Epithelial cell of esophagus (primary cell): ENCODE measurements around the gene ZNF554.
"Not testable (repeated sequence)": the region's sequence is repeated elsewhere in the genome, so short reads cannot be mapped to it uniquely, and the experiment has no call there.

Source experiments
- DNase-seq: peaks from one replicate; pipeline ENCODE4 v3.0.0; 2010; ENCODE audit warnings: low read depth
- H3K4me3 ChIP-seq: 2 replicates; pipeline ENCODE4 v1.5.1; 2011; ENCODE audit warnings: mild to moderate bottlenecking, low read length, control low read depth
- CTCF ChIP-seq: IDR thresholded peaks from 2 replicates; pipeline ENCODE4 v1.5.1; 2011; ENCODE audit warnings: low read depth, mild to moderate bottlenecking, low read length, control low read depth, inconsistent platforms; ENCODE audit not compliant: insufficient read depth; ENCODE audit errors: missing control alignments

ZNF554 gene

DNA sequence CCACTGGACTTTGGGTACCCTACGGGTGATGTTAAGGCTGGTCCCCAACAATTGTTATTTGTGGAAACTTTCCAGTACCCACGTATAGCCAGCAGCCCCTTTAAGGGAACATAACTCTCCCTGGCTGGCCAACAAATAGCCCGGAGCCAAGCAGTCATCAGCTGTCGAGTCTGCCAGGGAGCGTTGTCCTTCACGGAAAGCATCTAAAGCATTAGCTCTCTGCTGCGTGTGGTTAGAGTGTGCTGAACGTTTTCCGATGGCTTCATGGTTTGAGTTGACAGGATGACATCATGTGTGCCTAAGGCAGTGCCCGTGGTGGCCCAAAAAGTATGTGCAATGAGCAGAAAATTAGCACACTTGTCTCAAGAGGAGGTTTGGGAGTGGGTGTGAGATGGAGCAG is 44.1 kb downstream of the ZNF554 start:
- no peak for TF ChIP-seq CTCF
- no peak overlapping the region for H3K4me3 ChIP-seq
- no peak for DNase-seq

DNA sequence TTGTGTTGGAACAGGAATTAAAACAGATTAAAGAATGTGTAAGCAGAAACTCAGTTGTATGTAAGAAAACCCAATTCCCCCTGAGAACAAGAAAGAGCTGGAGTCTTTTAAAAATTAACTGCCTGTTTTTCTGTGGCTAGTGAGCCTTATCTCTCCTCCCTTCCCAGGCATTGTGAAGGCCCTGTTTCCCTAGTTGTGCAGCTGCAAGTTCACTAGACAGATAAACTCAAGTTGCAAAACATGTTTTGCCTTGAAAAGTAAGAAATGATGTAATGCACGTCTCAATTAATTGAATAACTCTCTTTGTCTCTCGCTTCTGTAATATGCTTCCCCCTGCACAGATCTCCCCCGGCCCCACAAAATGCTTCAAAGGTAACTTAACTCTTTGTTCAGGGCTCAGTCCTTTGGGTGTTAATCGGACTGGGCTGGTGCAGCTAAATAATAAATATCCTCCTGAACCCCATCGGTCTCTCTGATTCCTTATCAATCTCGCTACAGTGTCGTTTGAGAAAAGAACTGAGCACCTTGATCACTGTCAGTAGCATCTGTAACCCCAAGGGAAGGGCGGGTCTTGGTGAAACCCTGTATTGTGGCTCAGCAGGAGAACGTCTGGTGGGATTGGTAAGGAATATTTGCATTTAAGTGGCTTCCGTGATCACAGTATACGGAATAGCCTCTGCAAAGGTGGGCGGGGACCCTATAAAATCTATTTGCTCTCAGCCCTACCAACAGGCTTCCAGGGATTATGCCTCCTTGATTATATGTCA is 45.8 kb downstream of the ZNF554 start:
- TF ChIP-seq CTCF, result no peak

GRCh38 chr19:2866495-2867024 is 46.9 kb downstream of the ZNF554 start:
- no peak for DNase-seq
- no peak for TF ChIP-seq CTCF
- H3K4me3 ChIP-seq, result no peak overlapping the region

More for the DNA sequence above, 45.8 kb downstream of the ZNF554 start:
- no peak overlapping the region for H3K4me3 ChIP-seq
- DNase-seq, result no peak

DNA sequence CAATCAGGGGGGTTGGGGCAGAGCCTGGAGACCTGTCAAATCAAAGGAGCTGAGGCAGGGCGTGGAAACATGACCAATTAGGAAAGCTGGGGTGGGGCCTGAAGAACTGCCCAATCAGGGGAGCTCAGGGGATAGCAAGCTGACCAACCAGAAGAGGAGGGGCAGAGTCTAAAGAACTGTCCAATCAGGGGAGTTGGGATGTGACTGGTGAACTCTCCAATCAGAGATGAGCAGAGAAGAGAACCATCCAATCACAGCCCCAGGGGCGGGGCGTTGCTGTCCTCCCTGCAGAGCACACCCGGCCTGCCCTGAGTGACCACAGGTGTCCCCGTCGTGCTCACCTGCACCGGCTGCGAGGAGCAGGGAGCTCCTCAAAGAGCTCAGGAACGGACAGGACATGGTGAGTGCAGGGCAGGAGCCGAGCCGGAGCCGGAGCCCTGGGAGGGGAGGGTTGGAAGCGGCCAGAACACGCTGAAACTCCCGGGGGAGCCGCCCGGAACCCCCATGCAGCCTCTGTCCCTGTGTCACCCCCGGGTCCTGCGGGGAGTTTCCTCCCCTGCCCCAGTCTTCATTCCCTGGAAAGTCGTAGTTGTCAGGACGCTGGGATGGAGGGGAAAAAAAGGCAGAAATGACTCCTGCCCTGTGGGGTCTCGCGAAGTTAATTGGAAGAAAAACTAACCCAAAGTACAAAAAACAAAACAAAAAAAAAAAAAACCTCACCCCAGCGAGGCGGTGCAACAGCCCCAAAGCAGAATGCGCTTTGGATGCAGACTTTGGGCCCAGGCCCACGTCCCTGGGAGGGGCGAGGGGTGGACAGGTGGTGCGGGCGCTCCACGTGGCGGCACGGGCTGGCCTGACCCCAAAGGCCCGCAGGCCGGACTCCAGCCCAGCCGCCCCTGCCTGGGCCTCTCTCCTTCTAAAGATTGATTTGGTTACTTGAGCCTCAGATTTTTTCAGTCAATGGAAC is 47.6 kb downstream of the ZNF554 start, which contains the start of gene ZNF556:
Gene ZNF556, plus strand, starts transcription at position 311 of the 967 bp plus-strand sequence. Its CDS starts 87 bp downstream, at position 398.
- no peak for TF ChIP-seq CTCF
- peak within 1 kb of the TSS; percentile 44 for H3K4me3 ChIP-seq
- peak; percentile 74 for DNase-seq

- no peak overlapping the region for H3K4me3 ChIP-seq
- DNase-seq, result no peak
- TF ChIP-seq CTCF, result no peak
Observed at GRCh38 chr19:2869618-2870017, 50.0 kb downstream of the ZNF554 start.

DNA sequence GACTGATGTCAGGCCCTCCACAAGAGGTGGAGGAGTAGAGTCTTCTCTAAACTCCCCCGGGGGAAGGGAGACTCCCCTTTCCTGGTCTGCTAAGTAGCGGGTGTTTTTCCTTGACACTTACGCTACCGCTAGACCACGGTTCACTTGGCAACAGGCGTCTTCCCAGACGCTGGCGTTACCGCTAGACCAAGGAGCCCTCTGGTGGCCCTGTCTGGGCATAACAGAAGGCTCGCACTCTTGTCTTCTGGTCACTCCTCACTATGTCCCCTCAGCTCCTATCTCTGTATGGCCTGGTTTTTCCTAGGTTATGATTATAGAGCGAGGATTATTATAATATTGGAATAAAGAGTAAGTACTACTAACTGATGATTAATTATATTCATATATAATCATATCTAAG is 52.5 kb downstream of the ZNF554 start:
- peak; percentile 13 for DNase-seq
- not testable (repeated sequence) for H3K4me3 ChIP-seq
